GM19240 (cell line): Measurements from ENCODE around the gene COPB1.

ENCODE experiments used
- DNase-seq: peaks from one replicate; pipeline ENCODE4 v3.0.0; 2011; ENCODE audit warnings: low spot score; ENCODE audit not compliant: insufficient read length

The COPB1 gene

DNA sequence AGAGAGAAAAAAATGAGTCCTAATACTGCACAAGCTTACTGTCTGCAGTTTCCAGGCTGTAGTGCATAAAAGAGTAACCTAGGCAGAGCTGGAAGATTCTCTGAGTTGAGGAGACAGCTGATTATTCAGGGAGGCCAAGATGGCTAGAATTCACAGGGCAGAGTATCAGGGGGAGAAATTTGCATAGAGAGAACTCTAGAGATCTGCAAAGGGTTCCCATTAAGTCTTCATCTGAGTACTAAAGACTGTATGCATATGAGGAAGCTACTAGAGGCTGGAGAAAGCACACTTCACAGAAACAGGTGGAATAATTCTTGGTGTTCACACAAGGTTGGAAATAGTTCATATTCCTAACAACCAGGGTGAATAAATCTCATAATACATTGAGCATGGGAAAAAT is 74.0 kb downstream of the COPB1 start:
- DNase-seq: no peak

DNA sequence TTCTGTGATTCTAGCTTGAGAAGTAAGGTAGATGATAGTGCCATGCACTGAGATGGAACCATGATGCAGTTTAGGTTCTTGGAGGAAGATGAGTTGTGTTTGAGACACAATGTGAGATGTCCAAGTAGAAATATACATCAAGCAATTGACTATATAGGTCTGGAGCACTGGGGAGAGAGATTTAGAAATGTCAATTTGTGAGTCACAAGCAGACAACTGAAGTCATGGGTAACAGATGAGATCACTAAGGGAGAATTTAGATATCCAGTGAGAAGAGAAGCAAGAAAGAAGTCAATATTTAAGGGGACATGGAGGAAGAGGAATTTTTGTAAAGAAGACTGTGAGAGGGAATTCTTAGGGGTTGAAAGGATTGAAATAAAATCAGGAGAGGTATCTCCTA is 75.5 kb downstream of the COPB1 start:
- no peak for DNase-seq

DNA sequence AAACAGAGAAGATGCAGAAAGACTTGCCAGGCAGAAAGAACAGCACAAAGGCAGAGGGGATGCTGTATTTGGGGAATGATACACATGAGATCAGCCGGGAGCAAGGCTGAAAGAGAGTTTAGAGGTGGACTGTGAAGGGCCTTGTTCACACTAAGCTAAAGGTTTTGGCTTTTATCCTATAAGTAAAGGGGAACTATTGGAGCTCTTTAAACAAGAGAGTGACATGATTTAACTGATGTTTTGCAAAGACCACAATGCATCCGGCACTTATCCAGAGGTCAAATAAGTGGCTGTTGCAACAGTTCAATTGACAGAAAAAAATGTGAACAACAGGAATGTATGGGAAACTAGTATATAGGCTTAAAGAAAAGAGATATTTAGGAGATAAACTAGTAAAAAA is 76.0 kb downstream of the COPB1 start:
- DNase-seq: no peak

- no peak for DNase-seq
These were observed 76.8 kb downstream of the COPB1 start for GRCh38 chr11:14422814-14423182.

DNA sequence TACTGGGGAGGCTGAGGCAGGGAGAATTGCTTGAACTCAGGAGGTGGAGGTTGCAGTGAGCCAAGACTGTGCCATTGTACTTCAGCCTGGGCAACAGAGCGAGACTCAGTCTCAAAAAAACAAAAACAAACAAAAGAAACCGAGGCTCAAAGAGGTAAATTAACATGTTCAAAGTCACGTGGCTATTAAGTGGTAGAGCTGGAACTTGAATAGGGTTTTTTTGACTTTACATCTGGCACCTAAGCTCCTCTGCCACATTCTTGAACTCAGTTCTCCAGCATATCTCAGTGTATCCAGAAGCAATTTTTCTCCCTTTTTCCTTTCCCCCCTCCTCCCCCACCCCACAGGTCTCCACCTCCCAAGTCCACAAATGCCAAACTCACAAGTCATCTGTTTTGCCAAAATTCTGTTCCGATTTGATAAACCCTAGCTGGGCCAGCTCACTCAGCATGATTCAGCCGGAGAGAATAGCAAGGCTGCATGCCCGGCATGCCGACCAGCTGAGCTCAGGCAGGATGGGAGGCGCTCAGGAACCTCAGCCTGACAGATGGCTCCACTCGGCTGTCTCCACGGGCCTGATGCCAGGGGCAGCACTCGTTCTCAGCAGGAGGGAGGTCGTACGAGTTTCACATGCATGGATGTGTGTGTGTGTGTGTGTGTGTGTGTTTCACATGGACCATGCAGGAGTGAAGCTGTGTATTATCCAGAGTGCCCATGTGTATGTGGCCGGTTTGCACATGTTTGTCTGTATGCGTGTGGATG is 77.4 kb downstream of the COPB1 start:
- DNase-seq: no peak

- no peak for DNase-seq
These were observed 79.4 kb downstream of the COPB1 start for GRCh38 chr11:14420223-14420622.

DNA sequence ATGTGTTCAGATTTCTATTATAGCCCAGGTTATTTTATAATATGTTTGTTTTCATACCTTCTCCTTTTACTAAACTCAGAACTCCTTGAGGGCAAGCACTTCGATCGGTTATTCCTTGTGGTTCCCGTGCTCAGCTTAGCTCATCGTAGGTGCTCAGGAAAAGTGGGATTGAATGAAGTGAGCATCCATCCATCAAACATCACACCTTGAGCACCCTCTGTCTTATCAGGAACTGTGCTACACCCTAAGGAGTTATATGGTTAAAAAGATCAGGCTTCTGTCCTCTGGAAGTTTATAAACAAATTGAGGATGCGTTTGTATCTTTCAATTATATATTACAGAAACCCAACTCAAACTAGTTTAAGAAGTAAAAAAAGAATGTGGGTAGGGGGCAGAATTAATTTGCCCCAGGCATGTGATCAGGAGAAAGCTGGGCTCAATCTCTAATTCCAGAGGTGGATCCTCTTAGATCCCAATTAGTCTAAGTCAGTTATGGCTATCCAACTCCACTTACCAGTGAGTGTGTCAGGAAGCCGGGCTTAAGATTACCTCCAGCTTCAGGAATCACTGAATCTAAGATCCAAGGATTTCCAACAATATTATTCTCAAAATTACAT is 80.7 kb downstream of the COPB1 start:
- no peak for DNase-seq

DNA sequence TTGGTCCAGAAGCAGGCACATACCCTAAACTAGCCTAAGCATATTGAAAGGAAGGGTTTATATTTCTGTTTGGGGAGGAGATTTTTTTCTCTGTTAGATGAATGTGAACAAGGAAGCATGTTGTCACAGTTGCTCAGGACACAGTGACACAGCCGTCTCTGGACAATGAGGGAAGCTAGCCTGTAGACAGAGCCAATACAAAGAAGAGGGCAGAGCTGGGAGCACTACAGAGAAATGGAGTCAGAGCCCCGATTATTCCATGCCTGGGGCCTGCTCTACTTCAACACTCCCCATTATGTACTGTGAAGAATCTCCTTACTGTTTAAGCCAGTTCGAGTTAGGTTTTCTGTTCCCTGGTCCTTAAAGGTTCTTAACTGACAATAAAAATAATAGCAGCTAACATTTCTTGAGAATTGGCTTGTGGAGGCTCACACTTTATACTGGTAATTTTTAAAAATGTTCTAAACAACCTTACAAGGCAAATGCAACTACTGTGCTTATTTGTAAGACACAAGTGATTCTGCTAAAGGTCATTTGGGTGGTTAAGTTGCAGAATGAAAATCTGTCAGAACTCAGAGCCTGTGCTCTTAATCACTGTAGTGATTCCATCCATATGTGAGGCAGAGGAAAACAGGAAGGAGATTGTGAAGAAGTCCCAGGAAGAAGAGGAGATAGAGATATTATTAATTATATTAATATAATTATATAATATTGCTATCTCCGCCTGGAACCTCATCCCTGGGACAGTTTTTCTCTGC is 81.8 kb downstream of the COPB1 start:
- no peak for DNase-seq

- DNase-seq: no peak
These were observed 82.4 kb downstream of the COPB1 start for GRCh38 chr11:14417186-14417585.

GRCh38 chr11:14414470-14415461 is 84.8 kb downstream of the COPB1 start:
- no peak for DNase-seq

DNA sequence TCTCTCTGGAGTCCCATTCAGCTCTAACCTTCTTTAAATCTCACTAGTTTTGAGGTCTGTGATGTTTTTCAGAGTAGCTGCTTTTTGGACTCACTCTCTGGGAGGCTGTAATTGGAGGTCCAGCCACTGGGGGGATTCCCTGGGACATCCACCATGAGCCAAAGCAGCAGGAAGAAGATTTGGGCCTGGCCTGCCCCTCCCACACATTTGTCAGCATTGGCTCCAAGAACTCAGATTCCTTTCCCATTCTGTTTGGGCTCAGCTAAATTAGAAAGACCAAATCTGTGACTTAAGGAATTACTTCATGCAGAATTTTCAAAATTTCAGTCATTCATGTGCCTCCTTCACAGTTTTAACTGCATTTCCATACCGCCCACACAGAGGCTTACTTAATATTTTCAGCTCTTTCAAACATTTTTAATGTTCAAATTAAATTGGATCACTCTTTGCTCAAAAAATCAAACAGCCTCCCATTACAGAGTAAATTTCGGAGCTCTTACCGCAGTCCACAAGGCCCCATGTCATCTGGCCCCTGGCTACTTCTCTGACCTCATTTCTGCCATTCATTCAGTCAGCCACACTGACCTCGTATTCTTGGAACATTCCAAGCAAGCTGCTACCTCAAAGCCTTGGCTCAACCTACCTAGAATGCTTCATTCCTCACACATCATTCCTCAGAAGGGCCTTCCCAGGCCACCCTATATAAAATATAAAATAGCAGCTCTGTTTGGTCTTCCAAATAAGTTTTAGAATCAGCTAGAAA is 86.1 kb downstream of the COPB1 start:
- no peak for DNase-seq

- DNase-seq: no peak
These were observed 87.8 kb downstream of the COPB1 start for GRCh38 chr11:14411818-14412217.

- DNase-seq: no peak
These were observed 89.7 kb downstream of the COPB1 start for GRCh38 chr11:14409891-14410290.

GRCh38 chr11:14408612-14409011 is 91.0 kb downstream of the COPB1 start:
- no peak for DNase-seq
